Activated B cell treated with CpG ODN at 0.5 μM for 24 hours (primary cell): ENCODE measurements around the gene GAB3. TPM values are rescaled to one million over a fixed set of nuclear protein-coding genes. Genes with fewer than 3 reads are reported as not detected.

ENCODE experiments used
- ATAC-seq: fragments of 200-7000 bp; cut with Tn5 transposase; one replicate; pipeline ENCODE4 v1.10.0; 2021; ENCODE audit warnings: low read depth, mild to moderate bottlenecking, moderate library complexity
- CTCF ChIA-PET: fragments of 350-600 bp; sonication (Branson Sonifier 250); formaldehyde crosslinking; loops from one replicate; lab custom pipeline; 2021; ENCODE audit warnings: antibody characterized with exemption; lab: Charles Lee
- POLR2A ChIA-PET: fragments of 350-600 bp; sonication (Branson Sonifier 250); formaldehyde crosslinking; loops from one replicate; lab custom pipeline; 2021; ENCODE audit warnings: antibody characterized with exemption; lab: Charles Lee
- DNase-seq: peaks from one replicate; pipeline ENCODE4 v3.0.0; 2022
- H3K27ac Mint-ChIP-seq: one replicate; pipeline ENCODE4 v1.8.0; 2020; ENCODE audit warnings: mixed read lengths
- H3K27me3 Mint-ChIP-seq: one replicate; pipeline ENCODE4 v1.8.0; 2021; ENCODE audit warnings: mixed read lengths
- H3K36me3 Mint-ChIP-seq: one replicate; pipeline ENCODE4 v1.8.0; 2021; ENCODE audit warnings: low read depth, mixed read lengths
- H3K4me1 Mint-ChIP-seq: one replicate; pipeline ENCODE4 v1.8.0; 2021; ENCODE audit warnings: mixed read lengths
- H3K4me3 Mint-ChIP-seq: one replicate; pipeline ENCODE4 v1.8.0; 2020; ENCODE audit warnings: mild to moderate bottlenecking, mixed read lengths
- H3K9me3 Mint-ChIP-seq: one replicate; pipeline ENCODE4 v1.8.0; 2020; ENCODE audit warnings: mixed read lengths
- intact Hi-C: fragments of 100-400 bp; cut with micrococcal nuclease; formaldehyde crosslinking; loops from one replicate; pipeline ENCODE4 v1.15.1; 2024
- total RNA-seq: library from RNA; stranded (reverse); gene quantifications from 2 replicates; pipeline ENCODE4 v1.2.3, GENCODE V29; 2022
- TF ChIP-seq, protein P1 (sequence below): fragments of 200-600 bp; IDR thresholded peaks from one replicate; pipeline ENCODE4 v1.8.0; 2022; ENCODE audit warnings: antibody characterized with exemption, mild to moderate bottlenecking

GAB3 gene
- total RNA-seq, 1 donor from 2014 or later = 7.1 TPM

DNA sequence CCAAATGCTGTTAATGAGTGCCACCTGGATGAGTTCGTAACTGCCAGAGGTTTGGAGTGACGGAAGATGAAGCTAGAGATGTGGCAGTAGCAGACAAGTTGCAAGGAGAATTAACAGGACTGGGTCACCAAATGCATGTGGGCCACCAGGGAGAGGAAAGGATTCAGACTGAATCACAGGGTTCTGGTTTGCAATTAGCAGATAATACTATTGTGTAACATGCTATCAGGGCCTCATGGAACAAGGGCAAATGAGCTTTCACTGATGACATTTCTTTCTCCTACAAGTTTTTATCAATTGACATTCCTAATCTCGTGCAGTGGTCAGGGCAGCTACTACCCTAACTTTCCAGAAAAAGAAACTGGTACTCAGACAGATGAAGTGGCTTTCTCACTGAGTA, 21.4 kb downstream of the GAB3 start:
- CTCF ChIA-PET = interaction anchor here (2.1 kb wide), 1 partner anchor 19 kb away, joined by 6 read pairs; no protein-coding TSS in a partner anchor
- Mint-ChIP-seq H3K27me3 (no peaks in the 10 kb centered on the region), H3K4me3 (no peak overlapping the region), H3K27ac (no peak overlapping the region), H3K9me3 (no peaks in the 10 kb centered on the region), H3K4me1 (peaks cover 65% of the 10 kb centered on the region), H3K36me3 (no peaks in the 10 kb centered on the region)
- DNase-seq (no peak), ATAC-seq (no peak)
- POLR2A ChIA-PET = no interaction called here
- TF ChIP-seq, protein P1, sequence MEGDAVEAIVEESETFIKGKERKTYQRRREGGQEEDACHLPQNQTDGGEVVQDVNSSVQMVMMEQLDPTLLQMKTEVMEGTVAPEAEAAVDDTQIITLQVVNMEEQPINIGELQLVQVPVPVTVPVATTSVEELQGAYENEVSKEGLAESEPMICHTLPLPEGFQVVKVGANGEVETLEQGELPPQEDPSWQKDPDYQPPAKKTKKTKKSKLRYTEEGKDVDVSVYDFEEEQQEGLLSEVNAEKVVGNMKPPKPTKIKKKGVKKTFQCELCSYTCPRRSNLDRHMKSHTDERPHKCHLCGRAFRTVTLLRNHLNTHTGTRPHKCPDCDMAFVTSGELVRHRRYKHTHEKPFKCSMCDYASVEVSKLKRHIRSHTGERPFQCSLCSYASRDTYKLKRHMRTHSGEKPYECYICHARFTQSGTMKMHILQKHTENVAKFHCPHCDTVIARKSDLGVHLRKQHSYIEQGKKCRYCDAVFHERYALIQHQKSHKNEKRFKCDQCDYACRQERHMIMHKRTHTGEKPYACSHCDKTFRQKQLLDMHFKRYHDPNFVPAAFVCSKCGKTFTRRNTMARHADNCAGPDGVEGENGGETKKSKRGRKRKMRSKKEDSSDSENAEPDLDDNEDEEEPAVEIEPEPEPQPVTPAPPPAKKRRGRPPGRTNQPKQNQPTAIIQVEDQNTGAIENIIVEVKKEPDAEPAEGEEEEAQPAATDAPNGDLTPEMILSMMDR = no peak
- intact Hi-C loops = no loop called here

DNA sequence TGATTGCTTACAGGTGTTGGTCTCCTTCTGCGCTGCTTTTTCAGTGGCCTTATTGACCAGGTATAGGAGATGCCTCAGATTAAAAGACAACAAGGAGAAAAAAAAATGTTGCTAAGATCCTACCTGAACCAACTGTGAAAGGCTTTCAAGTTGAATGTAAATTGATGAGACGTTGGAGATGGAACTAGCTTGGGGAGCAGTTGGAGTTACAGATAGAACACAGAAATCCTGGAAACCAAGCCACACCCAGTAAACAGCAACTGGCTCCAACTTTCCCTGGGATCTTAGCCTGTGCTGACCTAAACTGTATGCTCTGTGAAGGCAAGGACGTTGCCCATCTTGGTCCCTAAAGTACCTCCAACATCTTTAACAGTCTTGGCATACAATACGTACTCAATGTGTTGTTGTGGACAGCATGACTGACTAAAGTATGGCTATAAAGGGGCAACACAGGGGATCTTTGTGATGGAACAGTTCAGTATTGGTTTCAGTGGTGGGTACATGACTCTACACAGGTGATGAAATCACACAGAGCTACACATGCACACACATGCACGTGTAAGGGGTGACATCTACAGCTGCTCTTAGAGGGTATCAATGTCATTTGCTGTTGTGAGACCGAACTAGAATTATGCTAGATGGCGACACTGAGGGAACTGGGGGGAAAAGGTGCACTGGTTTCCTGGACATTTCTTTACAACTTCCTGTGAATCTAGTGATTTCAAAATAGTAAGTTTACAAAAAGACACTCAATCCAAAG, 22.3 kb downstream of the GAB3 start:
- Mint-ChIP-seq H3K27ac (no peak overlapping the region), H3K4me1 (peaks cover 60% of the 10 kb centered on the region), H3K36me3 (no peaks in the 10 kb centered on the region), H3K9me3 (no peaks in the 10 kb centered on the region), H3K27me3 (no peaks in the 10 kb centered on the region), H3K4me3 (no peak overlapping the region)
- ChIA-PET CTCF (interaction anchor here (2.1 kb wide), 1 partner anchor 19 kb away, joined by 6 read pairs; no protein-coding TSS in a partner anchor), POLR2A (no interaction called here)
- DNase-seq (no peak), ATAC-seq (no peak)
- intact Hi-C loops = no loop called here
- TF ChIP-seq, protein P1 = no peak

DNA sequence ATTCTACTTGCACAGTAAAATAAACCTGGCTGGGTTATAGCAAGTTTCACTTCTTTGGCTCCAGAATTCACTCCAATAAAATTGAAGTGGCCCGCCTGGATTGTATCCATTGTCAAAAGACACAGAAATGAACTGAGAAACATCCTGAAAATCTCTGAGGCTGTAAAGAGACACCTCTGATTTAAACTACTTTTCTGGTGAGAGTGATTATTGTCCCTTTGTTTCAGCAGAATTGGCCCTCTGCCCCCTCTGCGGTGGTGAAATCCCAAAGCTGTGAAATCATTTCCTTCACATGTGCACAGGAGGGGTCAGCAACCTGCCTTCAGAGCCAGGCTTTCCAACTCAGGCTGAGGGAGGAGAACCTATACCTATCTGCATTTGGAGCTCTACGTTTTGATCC, 23.0 kb downstream of the GAB3 start:
- POLR2A ChIA-PET = no interaction called here
- no peak overlapping the region for H3K27ac Mint-ChIP-seq

DNA sequence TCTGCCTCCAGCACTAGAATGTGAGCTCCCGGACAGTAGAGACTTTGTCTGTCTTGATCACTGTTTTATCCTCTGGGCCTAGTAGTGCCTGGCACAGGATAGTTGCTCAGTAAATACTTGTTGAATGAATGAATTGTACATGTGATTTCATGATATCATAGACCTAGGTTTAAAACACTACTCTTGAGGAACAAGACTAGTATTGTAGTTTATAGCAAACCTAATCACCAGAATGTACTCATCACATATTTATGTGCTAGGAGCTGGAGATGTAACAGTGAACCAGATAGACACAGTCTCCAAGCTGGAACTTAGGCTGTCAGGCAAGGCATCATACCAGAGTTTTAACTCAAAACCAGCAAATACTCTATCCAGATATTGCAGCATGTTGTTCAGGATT, 23.5 kb downstream of the GAB3 start:
- TF ChIP-seq, protein P1 = no peak
- peaks cover 50% of the 10 kb centered on the region for H3K4me1 Mint-ChIP-seq
- no peak overlapping the region for H3K4me3 Mint-ChIP-seq
- ATAC-seq = no peak
- H3K36me3 Mint-ChIP-seq = no peaks in the 10 kb centered on the region
- POLR2A ChIA-PET = no interaction called here
- H3K27ac Mint-ChIP-seq = no peak overlapping the region
- H3K9me3 Mint-ChIP-seq = no peaks in the 10 kb centered on the region
- H3K27me3 Mint-ChIP-seq = no peaks in the 10 kb centered on the region
- intact Hi-C loops = no loop called here
- DNase-seq = no peak
- CTCF ChIA-PET = no interaction called here

More for the DNA sequence above, 23.0 kb downstream of the GAB3 start:
- Mint-ChIP-seq H3K4me3 (no peak overlapping the region), H3K36me3 (no peaks in the 10 kb centered on the region), H3K9me3 (no peaks in the 10 kb centered on the region), H3K27me3 (no peaks in the 10 kb centered on the region), H3K4me1 (peaks cover 54% of the 10 kb centered on the region)
- intact Hi-C loops = no loop called here
- CTCF ChIA-PET = no interaction called here
- TF ChIP-seq, protein P1 = no peak
- ATAC-seq (no peak), DNase-seq (no peak)

DNA sequence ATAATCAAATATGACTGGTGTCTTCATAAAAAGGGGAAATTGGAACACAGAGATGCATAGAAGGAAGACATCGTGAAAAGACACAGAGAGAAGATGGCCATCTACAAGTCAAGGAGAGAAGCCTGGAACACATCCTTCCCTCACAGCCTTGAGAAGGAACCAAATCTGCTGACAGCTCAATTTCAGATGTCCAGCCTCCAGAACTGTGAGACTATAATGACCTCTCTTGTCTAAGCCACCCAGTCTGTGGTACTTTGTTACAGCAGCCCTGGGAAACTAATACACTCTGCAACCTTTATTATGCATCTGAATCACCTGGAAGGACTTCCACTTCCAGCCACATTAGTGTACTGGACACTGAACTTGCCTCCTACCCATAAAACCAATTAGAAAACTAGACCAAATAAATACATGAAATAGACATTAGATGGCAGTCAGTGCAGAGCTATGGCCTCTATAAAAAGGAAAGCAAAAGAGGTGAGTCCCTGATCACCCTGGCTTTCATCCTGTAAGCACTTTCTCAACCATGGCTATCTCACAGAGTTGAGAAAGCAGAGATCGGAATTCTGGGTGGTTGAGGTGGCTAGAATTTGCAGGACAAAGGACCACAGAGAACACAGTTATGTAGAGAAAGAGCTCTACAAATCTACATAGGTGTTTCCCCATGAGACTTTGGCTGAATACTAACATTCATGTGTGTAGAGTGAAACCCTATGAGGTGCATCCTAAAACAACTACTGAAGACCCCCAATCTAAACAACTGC, 25.7 kb downstream of the GAB3 start:
- H3K9me3 Mint-ChIP-seq = no peaks in the 10 kb centered on the region
- no peak for DNase-seq
- no peaks in the 10 kb centered on the region for H3K36me3 Mint-ChIP-seq
- no peaks in the 10 kb centered on the region for H3K27me3 Mint-ChIP-seq
- no peak overlapping the region for H3K4me3 Mint-ChIP-seq
- H3K4me1 Mint-ChIP-seq = peaks cover 32% of the 10 kb centered on the region
- ChIA-PET CTCF (interaction anchor here (1.3 kb wide), 1 partner anchor 24 kb away, joined by 3 read pairs; no protein-coding TSS in a partner anchor), POLR2A (no interaction called here)
- no peak overlapping the region for H3K27ac Mint-ChIP-seq
- intact Hi-C loops = no loop called here
- TF ChIP-seq, protein P1 = no peak
- no peak for ATAC-seq
